CD14-positive monocyte (primary cell): Measurements from ENCODE around the gene GAS1. TPM values are rescaled to one million over a fixed set of nuclear protein-coding genes. Genes with fewer than 3 reads are reported as not detected.

Source experiments
- DNase-seq, 3 donors: peaks; one replicate each; pipeline ENCODE4 v3.0.0-alpha.2; 2011 to 2022
- H2AFZ ChIP-seq: 2 replicates; pipeline ENCODE4 v1.6.0; 2012; ENCODE audit warnings: mild to moderate bottlenecking, low read depth, low read length, inconsistent platforms; ENCODE audit not compliant: insufficient read depth, poor library complexity, severe bottlenecking
- H3K27ac ChIP-seq, 2 donors: 1 replicate in 1 of 2; 2 replicates in 1 of 2; pipeline ENCODE4 v1.5.1; 2012 to 2013; ENCODE audit warnings: low read length in 2 of 2, control low read depth in 1 of 2, inconsistent platforms in 1 of 2, low read depth in 1 of 2, mild to moderate bottlenecking in 1 of 2
- H3K27me3 ChIP-seq, 2 donors: one replicate each; pipeline versions ENCODE4 v1.6.0 to v1.6.1; 2011 to 2013; ENCODE audit warnings: low read length in 2 of 2; ENCODE audit not compliant: control insufficient read depth in 2 of 2, insufficient read depth in 2 of 2
- H3K36me3 ChIP-seq, 2 donors: replicated peaks in 1 of 2; 1 replicate in 1 of 2; 2 replicates in 1 of 2; pipeline versions ENCODE4 v1.5.1 to v1.6.1; 2012 to 2013; ENCODE audit warnings: low read length in 2 of 2, control low read depth in 1 of 2, inconsistent platforms in 1 of 2, mild to moderate bottlenecking in 1 of 2; ENCODE audit not compliant: insufficient read depth in 2 of 2, control insufficient read depth in 1 of 2
- H3K4me1 ChIP-seq, 2 donors: 1 replicate in 1 of 2; 2 replicates in 1 of 2; pipeline versions ENCODE4 v1.5.1 to v1.6.1; 2012 to 2013; ENCODE audit warnings: low read length in 2 of 2, control low read depth in 1 of 2, inconsistent platforms in 1 of 2, mild to moderate bottlenecking in 1 of 2, moderate library complexity in 1 of 2; ENCODE audit not compliant: insufficient read depth in 2 of 2, control insufficient read depth in 1 of 2
- H3K4me2 ChIP-seq: replicated peaks from 2 replicates; pipeline ENCODE3; 2012; ENCODE audit warnings: low read length, moderate library complexity, mild to moderate bottlenecking; ENCODE audit not compliant: poor library complexity, severe bottlenecking; ENCODE audit errors: extremely low read depth
- H3K4me3 ChIP-seq, 3 experiments: fragments of 200-600 bp in 1 of 3; sonication (generic) in 1 of 3; replicated peaks in 1 of 3; 1 replicate in 2 of 3; 2 replicates in 1 of 3; pipeline ENCODE4 v1.5.1; 2011 to 2013; ENCODE audit warnings: low read length in 3 of 3, mild to moderate bottlenecking in 3 of 3, control low read depth in 2 of 3, low read depth in 2 of 3, inconsistent platforms in 1 of 3, moderate library complexity in 1 of 3
- H3K79me2 ChIP-seq: 2 replicates; pipeline ENCODE4 v1.6.0; 2012; ENCODE audit warnings: mild to moderate bottlenecking, control low read depth, inconsistent platforms, low read length, moderate library complexity; ENCODE audit not compliant: insufficient read depth
- H3K9ac ChIP-seq: 2 replicates; pipeline ENCODE4 v1.6.0; 2017; ENCODE audit warnings: low read length, mild to moderate bottlenecking; ENCODE audit not compliant: insufficient read depth, poor library complexity, severe bottlenecking
- H3K9me3 ChIP-seq, 2 donors: replicated peaks in 1 of 2; 1 replicate in 1 of 2; 2 replicates in 1 of 2; pipeline versions ENCODE4 v1.5.1 to v1.6.1; 2012 to 2013; ENCODE audit warnings: low read length in 2 of 2, control low read depth in 1 of 2; ENCODE audit not compliant: control insufficient read depth in 1 of 2, insufficient read depth in 1 of 2
- H4K20me1 ChIP-seq: 2 replicates; pipeline ENCODE4 v1.6.0; 2012; ENCODE audit warnings: mild to moderate bottlenecking, low read length, control low read depth, moderate library complexity; ENCODE audit not compliant: insufficient read depth
- H3K27ac Mint-ChIP-seq, 7 donors: one replicate each; pipeline ENCODE4 v1.8.0; 2020; ENCODE audit warnings: mild to moderate bottlenecking in 7 of 7, mixed read lengths in 7 of 7, moderate library complexity in 6 of 7, inconsistent platforms in 2 of 7
- H3K27me3 Mint-ChIP-seq, 3 donors: one replicate each; pipeline ENCODE4 v1.8.0; 2021 to 2022; ENCODE audit warnings: low read depth in 3 of 3, mild to moderate bottlenecking in 3 of 3, mixed read lengths in 3 of 3, moderate library complexity in 3 of 3, inconsistent platforms in 1 of 3
- H3K36me3 Mint-ChIP-seq, 2 donors: one replicate each; pipeline ENCODE4 v1.8.0; 2020; ENCODE audit warnings: mixed read lengths in 2 of 2, inconsistent platforms in 1 of 2, mild to moderate bottlenecking in 1 of 2
- H3K4me1 Mint-ChIP-seq: one replicate; pipeline ENCODE4 v1.8.0; 2020; ENCODE audit warnings: mild to moderate bottlenecking, mixed read lengths
- H3K4me3 Mint-ChIP-seq, 2 donors: one replicate each; pipeline ENCODE4 v1.8.0; 2020; ENCODE audit warnings: mild to moderate bottlenecking in 2 of 2, mixed read lengths in 2 of 2, moderate library complexity in 1 of 2
- H3K9me3 Mint-ChIP-seq, 7 donors: one replicate each; pipeline ENCODE4 v1.8.0; 2020 to 2022; ENCODE audit warnings: mixed read lengths in 7 of 7, mild to moderate bottlenecking in 6 of 7, moderate library complexity in 6 of 7, inconsistent platforms in 2 of 7
- CTCF ChIP-seq: fragments of 200-600 bp; IDR thresholded peaks from one replicate; pipeline ENCODE4 v1.8.0; 2022; ENCODE audit warnings: antibody characterized with exemption, mild to moderate bottlenecking
- WGBS: methylation state at CpG from one replicate; pipeline ENCODE4 v1.1.5; 2013; ENCODE audit warnings: missing lambda C conversion rate; ENCODE audit not compliant: insufficient coverage; 5-methylcytosine and 5-hydroxymethylcytosine counted together
- intact Hi-C, 2 donors: fragments of 100-400 bp; cut with micrococcal nuclease; formaldehyde crosslinking; loops; one replicate each; pipeline versions ENCODE4 v1.15.0 to v1.15.1; 2023
- polyA minus RNA-seq: library from RNA; depleted of rRNA, polyadenylated mRNA; stranded (reverse); fragments of >200 nt; gene quantifications from 2 replicates; pipeline ENCODE4 v1.2.3, GENCODE V29; 2012
- polyA plus RNA-seq, 3 donors: library from polyadenylated mRNA; depleted of rRNA in 1 of 3; unstranded in 2 of 3; stranded (reverse) in 1 of 3; fragments of 300-500 nt in 2 of 3; fragments of >200 nt in 1 of 3; fragmentation: Illumina TruSeq in 2 of 3; gene quantifications; 1 replicate in 2 of 3; 2 replicates in 1 of 3; pipeline ENCODE4 v1.2.3, GENCODE V29; 2012 to 2021
- total RNA-seq, 12 experiments: library from RNA in 1 of 12; stranded (reverse) in 1 of 12; fragments of 120-200 nt in 1 of 12; gene quantifications; one replicate each; pipeline ENCODE4 v1.2.4 and lab custom pipeline; 2013 to 2026; ENCODE audit warnings: mixed read lengths in 6 of 12, inconsistent platforms in 1 of 12

GAS1 gene
- 0.25 TPM for total RNA-seq (2013)
- polyA plus RNA-seq (under 1 TPM; 0.12 to 0.20 (median 0.18) TPM), polyA minus RNA-seq (0.14 and 0.32 TPM in 2 replicates), total RNA-seq (lab: John Stamatoyannopoulos, UW) (0.05 to 0.75 (median 0.28) reads per million in 11 experiments)

- Mint-ChIP-seq H3K4me3 (peak within 1 kb of the TSS; percentile 84 to 93), H3K27me3 (peaks cover 42 to 51% (median 42%) of the 10 kb centered on the region in 3 donors), H3K4me1 (peaks cover 22% of the 10 kb centered on the region), H3K9me3 (peaks cover under 1 to 24% (median 13%) of the 10 kb centered on the region in 7 donors), H3K36me3 (peaks cover 0 to 11% of the 10 kb centered on the region in 2 donors), H3K27ac (peak within 1 kb of the TSS in 2 of 7 donors; percentile 46 to 50)
- H3K4me2 ChIP-seq = peak within 1 kb of the TSS; percentile 96
- peak within 1 kb of the TSS; percentile 53 for H3K9ac ChIP-seq
- peak within 1 kb of the TSS; percentile 65 to 86 (median 80) for H3K4me3 ChIP-seq
- DNase-seq = peak; percentile 22 to 43 (median 30)
- no peaks in the 10 kb centered on the region for H3K79me2 ChIP-seq
- H3K36me3 ChIP-seq = no peaks in the 10 kb centered on the region
- WGBS = under 1% methylated on average over 67 of the region's 89 CpGs
- TF ChIP-seq CTCF = no peak
- intact Hi-C loops = no loop called here
- H4K20me1 ChIP-seq = no peaks in the 10 kb centered on the region
- peaks cover 3 to 14% of the 10 kb centered on the region in 2 donors for H3K9me3 ChIP-seq
- H2AFZ ChIP-seq = peak within 1 kb of the TSS; percentile 81
- H3K27ac ChIP-seq = no peak within 1 kb of the TSS
- H3K4me1 ChIP-seq = peaks cover 22 to 34% of the 10 kb centered on the region in 2 donors
- H3K27me3 ChIP-seq = peaks cover 39% of the 10 kb centered on the region in 2 donors
These were observed at the start of gene GAS1 for GRCh38 chr9:86947146-86948073. Gene GAS1 (minus strand): TSS chr9:86947506. CDS start chr9:86946779, 727 bp downstream.

GRCh38 chr9:86994231-86994630, 46.9 kb upstream of the GAS1 start:
- Histone ChIP-seq H3K9ac (no peak overlapping the region), H3K4me1 (no peaks in the 10 kb centered on the region), H2AFZ (no peak overlapping the region), H3K36me3 (no peaks in the 10 kb centered on the region), H4K20me1 (no peaks in the 10 kb centered on the region), H3K9me3 (no peaks in the 10 kb centered on the region), H3K27ac (no peak overlapping the region), H3K79me2 (no peaks in the 10 kb centered on the region), H3K4me3 (no peak overlapping the region), H3K4me2 (no peak overlapping the region), H3K27me3 (no peaks in the 10 kb centered on the region)
- no peak for DNase-seq
- TF ChIP-seq CTCF = no peak
- Mint-ChIP-seq H3K9me3 (no peaks in the 10 kb centered on the region), H3K4me1 (peaks cover 2% of the 10 kb centered on the region), H3K27me3 (peaks cover 0 to 10% (median 0%) of the 10 kb centered on the region in 3 donors), H3K36me3 (no peaks in the 10 kb centered on the region), H3K27ac (no peak overlapping the region), H3K4me3 (no peak overlapping the region)
- intact Hi-C loops = no loop called here
- no CpG with 5 or more reads among the region's 1 CpG for WGBS
